SK-N-SH (cell line): ENCODE results near the gene MAPK6.
"Not testable (repeated sequence)": the region's sequence is repeated elsewhere in the genome, so short reads cannot be mapped to it uniquely, and the experiment has no call there.

Experiments
- CHD2 ChIP-seq: fragments of 150-350 bp; IDR thresholded peaks from 2 replicates; pipeline ENCODE4 v1.6.1; 2018; ENCODE audit warnings: low read length; ENCODE audit not compliant: partially characterized antibody
- CTCF ChIP-seq: fragments of 200-600 bp; sonication (generic); IDR thresholded peaks from 2 replicates; pipeline ENCODE4 v1.6.1; 2017; ENCODE audit warnings: antibody characterized with exemption, mild to moderate bottlenecking, moderate library complexity
- EP300 ChIP-seq, 2 experiments: IDR thresholded peaks; 2 replicates each; pipeline versions ENCODE4 v1.4.0 to v1.6.1; 2012; ENCODE audit warnings: borderline replicate concordance in 1 of 2, low read depth in 1 of 2, low read length in 1 of 2
- FOXJ3 ChIP-seq: sonication (generic); formaldehyde crosslinking; IDR thresholded peaks from 2 replicates; pipeline ENCODE4 v1.5.1; 2020; ENCODE audit warnings: mild to moderate bottlenecking, missing genetic modification reagents
- GABPA ChIP-seq: IDR thresholded peaks from 2 replicates; pipeline ENCODE4 v1.4.0; 2012; ENCODE audit warnings: low read depth, mild to moderate bottlenecking
- POLR2AphosphoS5 ChIP-seq: IDR thresholded peaks from 2 replicates; pipeline ENCODE4 v1.6.1; 2012; ENCODE audit warnings: low read depth, low read length
- RAD21 ChIP-seq: IDR thresholded peaks from 2 replicates; pipeline ENCODE4 v1.6.1; 2012; ENCODE audit warnings: mild to moderate bottlenecking, low read length
- RCOR1 ChIP-seq: fragments of 150-350 bp; IDR thresholded peaks from 2 replicates; pipeline ENCODE4 v1.6.1; 2017; ENCODE audit warnings: antibody characterized with exemption, low read length
- SMC3 ChIP-seq: IDR thresholded peaks from 2 replicates; pipeline ENCODE4 v1.6.1; 2012; ENCODE audit warnings: low read depth, low read length, improper control_type of control experiment
- TAF1 ChIP-seq: IDR thresholded peaks from 2 replicates; pipeline ENCODE4 v1.6.1; 2012; ENCODE audit warnings: low read depth, mild to moderate bottlenecking, low read length, moderate library complexity, borderline replicate concordance
- YY1 ChIP-seq: IDR thresholded peaks from 2 replicates; pipeline ENCODE4 v1.4.0; 2012; ENCODE audit warnings: low read depth, mild to moderate bottlenecking

- not testable (repeated sequence) for TF ChIP-seq CTCF; RAD21; YY1; EP300 (IDR thresholded peaks at IDR 0.05; ENCODE audit: borderline replicate concordance in 1 of 2, low read depth in 1 of 2, low read length in 1 of 2); GABPA; TAF1; SMC3; RCOR1; CHD2; POLR2AphosphoS5; FOXJ3 (CRISPR knock-in tag)
Observed at GRCh38 chr15:52096536-52096935, 77.5 kb downstream of the MAPK6 start.
